Neural cell (in vitro differentiated cells): ENCODE measurements around the gene PLXNA2.

Experiments used
- CTCF ChIP-seq: fragments of 450-650 bp; IDR thresholded peaks from 2 replicates; pipeline ENCODE4 v1.5.1; 2014; ENCODE audit warnings: antibody characterized with exemption, mild to moderate bottlenecking, moderate library complexity; ENCODE audit not compliant: poor library complexity, severe bottlenecking
- EP300 ChIP-seq: fragments of 450-650 bp; conservative IDR thresholded peaks from 2 replicates; pipeline ENCODE4 v1.6.1; 2014; ENCODE audit warnings: antibody characterized with exemption, mild to moderate bottlenecking, moderate library complexity; ENCODE audit not compliant: poor library complexity, severe bottlenecking
- EZH2 ChIP-seq: fragments of 200-600, 300-800 bp; shearing (Covaris generic), sonication (generic); IDR thresholded peaks from 2 replicates; pipeline ENCODE4 v1.6.1; 2014; ENCODE audit warnings: antibody characterized with exemption, low read length, borderline replicate concordance, mild to moderate bottlenecking; ENCODE audit not compliant: insufficient read depth, poor library complexity, severe bottlenecking
- MXI1 ChIP-seq: fragments of 450-650 bp; conservative IDR thresholded peaks from 2 replicates; pipeline ENCODE4 v1.6.1; 2014; ENCODE audit warnings: antibody characterized with exemption, mild to moderate bottlenecking; ENCODE audit not compliant: poor library complexity, severe bottlenecking
- POLR2AphosphoS5 ChIP-seq: IDR thresholded peaks from 2 replicates; pipeline ENCODE4 v1.6.1; 2012
- RAD21 ChIP-seq: fragments of 450-650 bp; conservative IDR thresholded peaks from 2 replicates; pipeline ENCODE4 v1.6.1; 2014; ENCODE audit warnings: antibody characterized with exemption, mild to moderate bottlenecking, moderate library complexity
- REST ChIP-seq: IDR thresholded peaks from 2 replicates; pipeline ENCODE4 v1.6.1; 2012; ENCODE audit warnings: borderline replicate concordance
- SMC3 ChIP-seq: fragments of 450-650 bp; conservative IDR thresholded peaks from 2 replicates; pipeline ENCODE4 v1.6.1; 2014; ENCODE audit warnings: antibody characterized with exemption, mild to moderate bottlenecking, moderate library complexity; ENCODE audit not compliant: poor library complexity
- TAF1 ChIP-seq: IDR thresholded peaks from 2 replicates; pipeline ENCODE4 v1.6.1; 2012; ENCODE audit warnings: low read depth

GRCh38 chr1:208150833-208151458 lies 93.2 kb downstream of the PLXNA2 start:
- TF ChIP-seq CTCF, result no peak
- TF ChIP-seq SMC3, result no peak
- no peak for TF ChIP-seq EP300
- TF ChIP-seq POLR2AphosphoS5, result no peak
- no peak for TF ChIP-seq RAD21
- no peak for TF ChIP-seq EZH2
- no peak for TF ChIP-seq TAF1
- no peak for TF ChIP-seq REST
- TF ChIP-seq MXI1, result no peak
